Measurements from ENCODE around the gene ATP13A1. TPM values are rescaled to one million over a fixed set of nuclear protein-coding genes. Genes with fewer than 3 reads are reported as not detected.

Gene ATP13A1
- polyA plus RNA-seq, 1 of the 3 experiments (the other 2 are of a cell fraction), result 67.9 TPM

- Histone ChIP-seq H2AFZ (ENCODE audit: low read depth) (no peak overlapping the region), H3K4me2 (peak overlapping the region; percentile 74), H3K27me3 (ENCODE audit: insufficient read depth) (no peaks in the 10 kb centered on the region), H3K36me3 (replicated peaks in 1 of 2; ENCODE audit: control insufficient read depth in 1 of 2, insufficient read depth in 2 of 2, low read length in 1 of 2) (peaks cover 15 to 21% of the 10 kb centered on the region in 2 experiments), H3K9ac (peak overlapping the region; percentile 86), H4K20me1 (ENCODE audit: insufficient read depth) (peaks cover 31% of the 10 kb centered on the region), H3K27ac (ENCODE audit: low read depth in 2 of 2, low read length in 1 of 2) (peak overlapping the region; percentile 88 to 92; a peak in 2 of 4 replicates), H3K79me2 (ENCODE audit: insufficient read depth) (peaks cover 50% of the 10 kb centered on the region), H3K9me3 (no peaks in the 10 kb centered on the region), H3F3A (replicated peaks; ENCODE audit: insufficient read depth) (no peaks in the 10 kb centered on the region), H3K9me2 (no peaks in the 10 kb centered on the region), H3K4me1 (ENCODE audit: control insufficient read depth in 1 of 2, insufficient read depth in 2 of 2, low read depth in 1 of 2, low read length in 1 of 2) (peaks cover 0 to 17% of the 10 kb centered on the region in 2 experiments; a peak in 2 of 4 replicates), H3K4me3 (ENCODE audit: low read depth in 2 of 2, low read length in 1 of 2) (peak overlapping the region; percentile 83 to 90)
- TF ChIP-seq EZH2phosphoT487 (IDR thresholded peaks at IDR 0.05; ENCODE audit: borderline replicate concordance, low read depth), result no peak
- no peak for TF ChIP-seq CTCF (IDR thresholded peaks at IDR 0.05)
- TF ChIP-seq SMC3 (IDR thresholded peaks at IDR 0.05; ENCODE audit: low read depth, low read length), result no peak
- TF ChIP-seq TAF1 (IDR thresholded peaks at IDR 0.05; ENCODE audit: borderline replicate concordance, low read depth, low read length), result no peak
- no peak for TF ChIP-seq SIN3A (IDR thresholded peaks at IDR 0.05; ENCODE audit: borderline replicate concordance, low read depth, low read length)
- no peak for TF ChIP-seq MXI1 (IDR thresholded peaks at IDR 0.05; ENCODE audit: low read depth, low read length)
- no peak for TF ChIP-seq IRF3 (IDR thresholded peaks at IDR 0.05; ENCODE audit: low read depth, low read length)
- no peak for TF ChIP-seq REST (IDR thresholded peaks at IDR 0.05; ENCODE audit: low read depth, low read length)
- no peak for TF ChIP-seq YY1 (IDR thresholded peaks at IDR 0.05; ENCODE audit: low read depth)
- WGBS (ENCODE audit: low lambda C conversion rate), result 31% methylated on average over 7 of the region's 8 CpGs
- ChIA-PET POLR2A (interaction anchor here (1.0 to 1.3 kb wide), 2 partner anchors 114 to 204 kb away, joined by 3 read pairs; partner anchors contain the start of gene ZNF253), CTCF (interaction anchor here (1.0 to 3.1 kb wide), 4 partner anchors 9 to 130 kb away, joined by 4 to 17 read pairs (median 11); partner anchors contain the start of gene GMIP)
- DNase-seq, result no peak
Measured at GRCh38 chr19:19662344-19662743, 1.1 kb downstream of the ATP13A1 start.
